B cell (primary cell): ENCODE measurements around the gene L3HYPDH. TPM values are rescaled to one million over a fixed set of nuclear protein-coding genes. Genes with fewer than 3 reads are reported as not detected.

Experiments used
- ATAC-seq: fragments of 200-7000 bp; cut with Tn5 transposase; one replicate; pipeline ENCODE4 v1.10.0; 2021; ENCODE audit warnings: low read depth, mild to moderate bottlenecking, moderate number of reproducible peaks, moderate library complexity
- CTCF ChIA-PET: fragments of 350-600 bp; sonication (Branson Sonifier 250); formaldehyde crosslinking; loops from one replicate; lab custom pipeline; 2021; ENCODE audit warnings: antibody characterized with exemption, inconsistent platforms; lab: Charles Lee
- POLR2A ChIA-PET: fragments of 350-600 bp; sonication (Branson Sonifier 250); formaldehyde crosslinking; loops from one replicate; lab custom pipeline; 2021; ENCODE audit warnings: antibody characterized with exemption; lab: Charles Lee
- DNase-seq: peaks from one replicate; pipeline ENCODE4 v3.0.0; 2013
- H2AFZ ChIP-seq: 2 replicates; pipeline ENCODE4 v1.6.1; 2012; ENCODE audit warnings: mild to moderate bottlenecking, low read depth, low read length; ENCODE audit not compliant: insufficient read depth, poor library complexity, severe bottlenecking
- H3K27ac ChIP-seq, 2 donors: 1 replicate in 1 of 2; 2 replicates in 1 of 2; pipeline ENCODE4 v1.5.1; 2012 to 2013; ENCODE audit warnings: low read length in 2 of 2, mild to moderate bottlenecking in 2 of 2, moderate library complexity in 1 of 2
- H3K27me3 ChIP-seq, 4 experiments: fragments of 200-600 bp in 1 of 4; sonication (generic) in 1 of 4; replicated peaks in 1 of 4; 1 replicate in 2 of 4; 2 replicates in 2 of 4; pipeline versions ENCODE4 v1.6.1 to v1.7.0; 2013 to 2016; ENCODE audit warnings: low read length in 3 of 4, mild to moderate bottlenecking in 2 of 4, mixed read lengths in 1 of 4, moderate library complexity in 1 of 4; ENCODE audit not compliant: insufficient read depth in 4 of 4, control insufficient read depth in 3 of 4; ENCODE audit errors: control extremely low read depth in 1 of 4
- H3K36me3 ChIP-seq, 2 experiments: replicated peaks in 1 of 2; 1 replicate in 1 of 2; 2 replicates in 1 of 2; pipeline versions ENCODE4 v1.6.1 to v1.7.1; 2013; ENCODE audit warnings: low read length in 1 of 2; ENCODE audit not compliant: insufficient read depth in 2 of 2, control insufficient read depth in 1 of 2; ENCODE audit errors: control extremely low read depth in 1 of 2, extremely low read depth in 1 of 2
- H3K4me1 ChIP-seq, 2 donors: fragments of 200-600 bp in 1 of 2; sonication (generic) in 1 of 2; 1 replicate in 1 of 2; 2 replicates in 1 of 2; pipeline versions ENCODE4 v1.5.1 to v1.6.1; 2013 to 2017; ENCODE audit warnings: low read length in 2 of 2; ENCODE audit not compliant: control insufficient read depth in 2 of 2, insufficient read depth in 2 of 2
- H3K4me2 ChIP-seq: replicated peaks from 2 replicates; pipeline ENCODE3; 2012; ENCODE audit warnings: mild to moderate bottlenecking, low read depth, low read length; ENCODE audit not compliant: poor library complexity, severe bottlenecking
- H3K4me3 ChIP-seq, 5 experiments: fragments of 200-600 bp in 1 of 5; sonication (generic) in 1 of 5; 1 replicate in 3 of 5; 2 replicates in 2 of 5; pipeline versions ENCODE4 v1.5.1 to v1.7.0; 2011 to 2016; ENCODE audit warnings: low read length in 4 of 5, mild to moderate bottlenecking in 4 of 5, low read depth in 2 of 5, control low read depth in 1 of 5, moderate library complexity in 1 of 5; ENCODE audit not compliant: insufficient read depth in 1 of 5; ENCODE audit errors: control extremely low read depth in 1 of 5, extremely low read depth in 1 of 5
- H3K79me2 ChIP-seq: fragments of 200-600 bp; sonication (generic); one replicate; pipeline ENCODE4 v1.6.0; 2016; ENCODE audit warnings: low read length; ENCODE audit not compliant: control insufficient read depth, insufficient read depth
- H3K9ac ChIP-seq: fragments of 200-600 bp; sonication (generic); 2 replicates; pipeline ENCODE4 v1.6.1; 2017; ENCODE audit warnings: mild to moderate bottlenecking, low read length, moderate library complexity
- H3K9me3 ChIP-seq, 3 donors: one replicate each; pipeline versions ENCODE4 v1.6.1 to v1.7.1; 2013; ENCODE audit warnings: low read length in 2 of 3; ENCODE audit not compliant: control insufficient read depth in 2 of 3, insufficient read depth in 1 of 3; ENCODE audit errors: control extremely low read depth in 1 of 3
- H4K20me1 ChIP-seq: 2 replicates; pipeline ENCODE4 v1.6.0; 2012; ENCODE audit warnings: mild to moderate bottlenecking, low read length; ENCODE audit not compliant: insufficient read depth, control insufficient read depth, poor library complexity, severe bottlenecking
- H3K27ac Mint-ChIP-seq: one replicate; pipeline ENCODE4 v1.8.0; 2021; ENCODE audit warnings: mixed read lengths
- H3K27me3 Mint-ChIP-seq: one replicate; pipeline ENCODE4 v1.8.0; 2021; ENCODE audit warnings: mixed read lengths
- H3K4me1 Mint-ChIP-seq: one replicate; pipeline ENCODE4 v1.8.0; 2021; ENCODE audit warnings: mixed read lengths
- H3K4me3 Mint-ChIP-seq: one replicate; pipeline ENCODE4 v1.8.0; 2021; ENCODE audit warnings: mixed read lengths
- H3K9me3 Mint-ChIP-seq: one replicate; pipeline ENCODE4 v1.8.0; 2022; ENCODE audit warnings: mixed read lengths; ENCODE audit not compliant: insufficient read depth
- EZH2 ChIP-seq: IDR thresholded peaks from 2 replicates; pipeline ENCODE4 v1.6.1; 2012; ENCODE audit warnings: borderline replicate concordance, low read depth, mild to moderate bottlenecking, moderate library complexity, low read length; ENCODE audit not compliant: insufficient read depth, poor library complexity, severe bottlenecking
- WGBS: methylation state at CpG from one replicate; pipeline ENCODE4 v1.1.5; 2013; ENCODE audit warnings: missing lambda C conversion rate; ENCODE audit not compliant: insufficient coverage; 5-methylcytosine and 5-hydroxymethylcytosine counted together
- intact Hi-C: fragments of 100-400 bp; cut with micrococcal nuclease; formaldehyde crosslinking; loops from one replicate; pipeline ENCODE4 v1.10.0; 2022
- polyA plus RNA-seq: library from polyadenylated mRNA; depleted of rRNA; stranded (reverse); fragments of >200 nt; gene quantifications from 2 replicates; pipeline ENCODE4 v1.2.3, GENCODE V29; 2012
- total RNA-seq, 2 donors: library from RNA; stranded (reverse); fragments of 120-200 nt in 1 of 2; gene quantifications; 1 replicate in 1 of 2; 2 replicates in 1 of 2; pipeline versions ENCODE4 v1.2.3 to v1.2.4, GENCODE V29; 2013 to 2022
- TF ChIP-seq, protein P1 (sequence below): fragments of 200-600 bp; IDR thresholded peaks from one replicate; pipeline ENCODE4 v1.8.0; 2022; ENCODE audit warnings: antibody characterized with exemption, mild to moderate bottlenecking

Gene L3HYPDH
- total and polyA plus RNA-seq, 2 donors (not counting 1 experiment from before 2014, with no cell fraction given), result 74.5 to 126 TPM

DNA sequence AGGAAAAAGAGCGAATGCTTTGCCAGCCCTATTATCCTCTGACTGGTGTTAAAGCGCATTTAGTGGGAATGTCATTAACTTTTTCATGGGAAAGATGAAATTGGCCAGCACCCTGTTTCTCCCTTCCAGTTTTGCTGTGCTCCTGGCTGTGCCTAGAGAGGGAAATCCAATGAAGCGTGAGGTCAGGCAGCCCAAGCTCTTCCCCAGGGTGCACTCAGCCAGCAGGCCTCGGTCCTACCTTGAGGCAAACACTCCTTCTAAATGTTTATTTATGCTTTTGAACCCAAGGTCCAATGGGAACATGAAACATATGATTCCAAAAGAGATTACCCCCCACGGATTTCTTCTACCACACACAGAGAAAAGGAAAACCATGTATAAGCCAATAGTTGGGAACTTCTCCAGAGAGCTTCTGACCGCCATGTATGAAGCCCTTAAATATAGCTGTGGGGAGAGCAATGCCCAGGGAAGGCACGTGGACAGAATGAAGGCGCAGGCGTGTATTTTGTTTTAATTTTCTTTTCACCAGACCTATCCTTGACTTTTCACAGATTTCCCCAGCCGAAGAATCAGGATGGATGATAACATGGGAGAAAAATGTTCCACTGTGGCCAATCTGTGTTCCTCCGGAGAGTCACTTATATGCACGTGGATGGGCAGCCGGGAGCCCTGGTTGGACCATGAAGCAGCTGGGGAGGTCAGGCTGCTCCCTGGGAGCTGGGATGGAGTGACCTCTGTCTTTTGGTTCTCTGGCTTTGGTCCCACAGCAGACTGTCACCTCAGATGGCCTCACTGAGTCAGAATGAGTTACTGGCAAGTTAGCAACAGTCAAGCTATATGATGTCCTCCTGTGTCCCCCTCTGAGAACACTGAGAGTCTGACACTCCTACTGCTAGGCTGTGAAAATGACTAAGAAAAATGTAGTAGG lies 56.3 kb downstream of the L3HYPDH start:
- ChIA-PET CTCF (interaction anchor here (0.8 to 0.9 kb wide), 2 partner anchors 16 to 302 kb away, joined by 3 to 4 read pairs; no protein-coding TSS in a partner anchor), POLR2A (no interaction called here)
- Histone ChIP-seq H3K4me3 (no peak overlapping the region), H3K27ac (no peak overlapping the region), H3K4me2 (no peak overlapping the region), H4K20me1 (no peaks in the 10 kb centered on the region), H3K27me3 (no peaks in the 10 kb centered on the region), H2AFZ (no peak overlapping the region), H3K36me3 (no peaks in the 10 kb centered on the region), H3K9ac (no peak overlapping the region), H3K79me2 (no peaks in the 10 kb centered on the region), H3K9me3 (no peaks in the 10 kb centered on the region), H3K4me1 (no peaks in the 10 kb centered on the region)
- 91% methylated on average over 7 of the region's 13 CpGs for WGBS
- H3K4me1 Mint-ChIP-seq, result peaks cover 8% of the 10 kb centered on the region
- no peaks in the 10 kb centered on the region for H3K9me3 Mint-ChIP-seq
- DNase-seq, result no peak
- intact Hi-C loops, result no loop called here
- no peak for ATAC-seq
- H3K27ac Mint-ChIP-seq, result no peak overlapping the region
- peaks cover 7% of the 10 kb centered on the region for H3K27me3 Mint-ChIP-seq
- TF ChIP-seq, protein P1, sequence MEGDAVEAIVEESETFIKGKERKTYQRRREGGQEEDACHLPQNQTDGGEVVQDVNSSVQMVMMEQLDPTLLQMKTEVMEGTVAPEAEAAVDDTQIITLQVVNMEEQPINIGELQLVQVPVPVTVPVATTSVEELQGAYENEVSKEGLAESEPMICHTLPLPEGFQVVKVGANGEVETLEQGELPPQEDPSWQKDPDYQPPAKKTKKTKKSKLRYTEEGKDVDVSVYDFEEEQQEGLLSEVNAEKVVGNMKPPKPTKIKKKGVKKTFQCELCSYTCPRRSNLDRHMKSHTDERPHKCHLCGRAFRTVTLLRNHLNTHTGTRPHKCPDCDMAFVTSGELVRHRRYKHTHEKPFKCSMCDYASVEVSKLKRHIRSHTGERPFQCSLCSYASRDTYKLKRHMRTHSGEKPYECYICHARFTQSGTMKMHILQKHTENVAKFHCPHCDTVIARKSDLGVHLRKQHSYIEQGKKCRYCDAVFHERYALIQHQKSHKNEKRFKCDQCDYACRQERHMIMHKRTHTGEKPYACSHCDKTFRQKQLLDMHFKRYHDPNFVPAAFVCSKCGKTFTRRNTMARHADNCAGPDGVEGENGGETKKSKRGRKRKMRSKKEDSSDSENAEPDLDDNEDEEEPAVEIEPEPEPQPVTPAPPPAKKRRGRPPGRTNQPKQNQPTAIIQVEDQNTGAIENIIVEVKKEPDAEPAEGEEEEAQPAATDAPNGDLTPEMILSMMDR, result no peak
- TF ChIP-seq EZH2, result no peak
- no peak overlapping the region for H3K4me3 Mint-ChIP-seq
